Activated CD8-positive, alpha-beta memory T cell treated with anti-CD3 and anti-CD28 coated beads, Interleukin-2, amount 10 ng/mL, durations not matched to agents 7 days and 5 days (primary cell): Measurements from ENCODE around the gene CD81. TPM values are rescaled to one million over a fixed set of nuclear protein-coding genes. Genes with fewer than 3 reads are reported as not detected.

Experiments
- ATAC-seq: fragments of 150-1000 bp; cut with Tn5 transposase; one replicate; pipeline ENCODE4 v1.10.0; 2021; ENCODE audit warnings: moderate library complexity
- CTCF ChIA-PET: fragments of 350-600 bp; sonication (Branson Sonifier 250); formaldehyde crosslinking; loops from one replicate; lab custom pipeline; 2021; ENCODE audit warnings: antibody characterized with exemption; lab: Charles Lee
- DNase-seq: peaks from one replicate; pipeline ENCODE4 v3.0.0-alpha.2; 2020
- H3K27ac Mint-ChIP-seq: one replicate; pipeline ENCODE4 v1.8.0; 2021; ENCODE audit warnings: mild to moderate bottlenecking, mixed read lengths
- H3K27me3 Mint-ChIP-seq: one replicate; pipeline ENCODE4 v1.8.0; 2021; ENCODE audit warnings: mixed read lengths
- H3K36me3 Mint-ChIP-seq: one replicate; pipeline ENCODE4 v1.8.0; 2021; ENCODE audit warnings: mild to moderate bottlenecking, mixed read lengths
- H3K4me1 Mint-ChIP-seq: one replicate; pipeline ENCODE4 v1.8.0; 2021; ENCODE audit warnings: mixed read lengths
- H3K4me3 Mint-ChIP-seq: one replicate; pipeline ENCODE4 v1.8.0; 2021; ENCODE audit warnings: mild to moderate bottlenecking, moderate library complexity, mixed read lengths
- H3K9me3 Mint-ChIP-seq: one replicate; pipeline ENCODE4 v1.8.0; 2022; ENCODE audit warnings: low read depth, mixed read lengths
- total RNA-seq, 2 experiments: library from RNA; stranded (reverse); gene quantifications; one replicate each; pipeline ENCODE4 v1.2.3, GENCODE V29; 2021

CD81 gene
- total RNA-seq, 2 experiments from 2014 or later, result 162 to 192 TPM

DNA sequence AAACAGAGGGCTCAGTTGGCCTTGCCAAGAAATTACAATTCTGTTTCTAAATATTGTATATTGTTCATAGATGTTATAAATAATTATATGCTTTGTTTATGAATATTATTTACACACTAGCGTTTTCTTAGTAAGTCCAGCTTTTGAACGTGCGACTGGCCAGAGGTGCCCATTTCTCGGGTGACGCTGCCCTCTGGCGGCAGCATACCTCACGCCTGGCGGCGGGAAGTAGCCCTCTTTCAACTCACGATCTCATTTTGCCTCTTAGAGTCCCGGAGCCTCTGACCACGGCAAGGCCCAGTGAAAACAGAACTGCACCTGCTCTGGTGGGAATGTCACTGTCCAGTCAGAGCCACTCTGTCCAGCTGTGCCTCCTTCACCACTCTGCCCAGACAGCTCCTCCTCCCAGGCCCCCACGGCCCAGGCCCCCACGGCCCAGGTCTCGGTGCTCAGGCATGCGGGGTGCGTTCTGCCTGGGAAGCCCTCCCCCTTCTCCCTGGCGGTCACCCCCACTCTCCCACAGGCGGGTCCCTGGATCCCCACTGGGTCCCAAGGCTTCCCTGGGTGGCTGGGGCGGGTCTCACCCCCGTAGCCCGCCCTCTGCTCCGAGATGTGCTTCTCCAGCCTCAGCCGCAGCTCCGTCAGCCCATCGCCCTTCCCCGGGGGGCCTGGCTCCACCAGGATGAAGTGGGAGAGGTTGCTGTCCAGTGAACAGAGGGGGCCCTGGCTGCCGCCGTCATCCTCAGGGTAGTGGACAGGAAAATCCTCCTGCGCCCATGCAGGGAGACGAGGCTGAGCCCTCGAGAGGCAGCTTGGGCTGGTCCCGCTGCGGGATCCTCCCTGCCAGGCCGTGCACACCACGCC, 42.8 kb downstream of the CD81 start:
- H3K27ac Mint-ChIP-seq, result no peak overlapping the region

DNA sequence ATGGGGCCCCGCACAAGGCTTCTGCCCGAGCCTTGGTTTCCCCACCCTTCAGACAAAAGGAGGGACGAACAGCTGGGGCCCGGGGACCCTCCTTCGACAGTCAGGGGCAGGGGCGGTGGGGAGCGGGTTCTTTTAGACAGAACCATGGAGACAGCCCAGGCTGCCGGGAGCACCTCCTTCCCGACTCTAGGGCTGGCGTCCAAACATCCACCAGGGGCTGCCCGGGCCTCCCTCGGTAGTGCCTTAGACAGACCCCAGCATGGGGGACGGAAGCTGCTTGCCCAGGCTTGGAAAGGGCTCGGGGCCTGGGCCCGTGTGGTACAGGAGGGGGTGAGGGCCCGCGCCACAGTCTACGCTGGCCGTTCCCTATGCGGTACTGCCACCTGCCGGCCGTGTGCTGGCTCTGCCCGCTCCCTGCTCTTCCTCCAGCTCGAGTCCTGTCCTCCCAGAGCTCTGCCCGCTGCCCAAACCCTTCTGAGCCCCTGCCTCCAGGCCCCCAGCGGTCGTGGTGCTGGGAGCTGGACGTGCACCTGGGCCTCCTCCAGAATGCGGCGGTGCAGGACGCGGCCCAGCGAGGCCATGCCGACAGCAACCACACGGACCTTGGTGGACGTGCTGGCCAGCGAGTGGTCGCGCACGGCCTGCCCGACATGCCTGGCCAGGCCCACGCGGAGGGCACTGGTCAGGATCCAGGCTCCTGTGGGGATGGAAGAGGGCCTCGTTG, 43.6 kb downstream of the CD81 start:
- DNase-seq (peak; percentile 75), ATAC-seq (peak; percentile 93)
- no peaks in the 10 kb centered on the region for H3K36me3 Mint-ChIP-seq
- no peaks in the 10 kb centered on the region for H3K4me1 Mint-ChIP-seq
- no peaks in the 10 kb centered on the region for H3K9me3 Mint-ChIP-seq
- no peaks in the 10 kb centered on the region for H3K27me3 Mint-ChIP-seq
- H3K27ac Mint-ChIP-seq, result no peak overlapping the region
- CTCF ChIA-PET, result interaction anchor here (0.6 to 12.4 kb wide), 49 partner anchors 11 to 510 kb away, joined by 3 to 432 read pairs (median 5); partner anchors contain the start of genes C11orf21, CD81, TSPAN32 and TSSC4
- no peak overlapping the region for H3K4me3 Mint-ChIP-seq

More for the DNA sequence above, 42.8 kb downstream of the CD81 start:
- Mint-ChIP-seq H3K4me1 (no peaks in the 10 kb centered on the region), H3K9me3 (no peaks in the 10 kb centered on the region), H3K27me3 (no peaks in the 10 kb centered on the region), H3K4me3 (no peak overlapping the region), H3K36me3 (no peaks in the 10 kb centered on the region)
- peak; percentile 74 for DNase-seq
- CTCF ChIA-PET, result interaction anchor here (0.7 to 12.4 kb wide), 40 partner anchors 12 to 476 kb away, joined by 3 to 432 read pairs (median 5); partner anchors contain the start of genes C11orf21, CD81, TSPAN32 and TSSC4
- ATAC-seq, result peak; percentile 54

DNA sequence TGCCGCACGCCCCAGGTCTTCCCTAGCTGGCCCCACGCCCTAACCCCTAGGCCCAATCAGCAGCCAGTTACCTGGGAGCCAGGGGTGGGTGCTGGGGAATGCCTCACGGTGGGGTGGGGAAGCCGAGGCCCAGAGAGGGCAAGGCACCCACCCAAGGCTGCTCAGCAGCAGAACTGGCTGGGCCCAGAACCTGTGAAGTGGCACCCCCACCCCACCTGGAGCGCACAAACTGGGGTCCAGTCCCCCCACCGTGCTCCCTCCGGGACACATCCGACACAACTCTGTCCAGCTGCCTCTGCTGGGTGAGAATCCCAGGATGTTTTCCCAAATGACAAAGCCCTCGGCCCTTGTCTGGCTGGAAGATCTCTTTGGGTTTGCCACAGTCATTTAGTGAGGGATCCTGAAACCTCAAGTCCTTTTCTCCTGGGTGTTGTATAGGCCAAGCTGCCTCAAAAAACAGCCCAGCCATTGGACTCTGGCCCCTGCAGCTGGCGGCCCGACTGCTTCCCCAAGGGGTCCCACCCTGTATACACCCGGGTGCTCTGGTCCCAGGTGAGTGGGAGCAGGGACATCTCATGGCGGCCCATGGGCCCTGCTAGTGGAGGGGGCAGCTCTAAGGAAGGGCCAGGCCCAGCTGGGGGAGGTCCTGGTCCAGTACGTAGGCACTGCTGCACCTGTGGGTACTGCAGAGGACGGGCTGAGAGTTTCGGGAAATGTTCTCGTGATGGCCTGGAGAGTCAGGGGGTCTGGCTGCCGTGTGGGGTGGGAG, 44.3 kb downstream of the CD81 start:
- H3K27ac Mint-ChIP-seq, result no peak overlapping the region
- ATAC-seq (no peak), DNase-seq (no peak)
- CTCF ChIA-PET, result interaction anchor here (0.6 to 12.4 kb wide), 43 partner anchors 10 to 509 kb away, joined by 3 to 432 read pairs (median 5); partner anchors contain the start of genes C11orf21, CD81, TSPAN32 and TSSC4
- H3K4me1 Mint-ChIP-seq, result no peaks in the 10 kb centered on the region
- no peak overlapping the region for H3K4me3 Mint-ChIP-seq
- H3K36me3 Mint-ChIP-seq, result no peaks in the 10 kb centered on the region
- H3K27me3 Mint-ChIP-seq, result no peaks in the 10 kb centered on the region
- H3K9me3 Mint-ChIP-seq, result no peaks in the 10 kb centered on the region

DNA sequence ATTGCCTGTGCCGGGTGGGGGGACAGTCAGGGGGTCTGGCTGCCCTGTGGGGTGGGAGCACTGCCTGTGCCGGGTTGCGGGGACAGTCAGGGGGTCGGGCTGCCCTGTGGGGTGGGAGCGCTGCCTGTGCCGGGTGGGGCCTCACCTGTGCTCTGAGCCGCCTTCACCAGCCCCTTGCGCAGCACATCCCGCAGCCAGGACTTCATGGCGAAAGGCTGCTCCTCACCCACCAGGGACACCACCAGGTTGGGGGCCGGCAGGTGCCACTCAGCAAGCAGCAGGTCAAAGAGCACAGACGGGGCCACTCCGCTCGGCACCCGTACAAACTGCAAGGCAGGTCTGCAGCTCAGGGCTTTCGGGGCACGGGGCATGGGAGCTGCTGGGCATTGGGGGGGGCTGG, 44.9 kb downstream of the CD81 start:
- no peaks in the 10 kb centered on the region for H3K9me3 Mint-ChIP-seq
- CTCF ChIA-PET, result interaction anchor here (1.1 to 12.4 kb wide), 14 partner anchors 10 to 470 kb away, joined by 3 to 432 read pairs (median 15); partner anchors contain the start of genes C11orf21, CD81, TSPAN32 and TSSC4
- H3K4me1 Mint-ChIP-seq, result no peaks in the 10 kb centered on the region
- no peak for ATAC-seq
- H3K36me3 Mint-ChIP-seq, result no peaks in the 10 kb centered on the region
- DNase-seq, result no peak
- no peak overlapping the region for H3K27ac Mint-ChIP-seq
- H3K27me3 Mint-ChIP-seq, result no peaks in the 10 kb centered on the region
- no peak overlapping the region for H3K4me3 Mint-ChIP-seq

DNA sequence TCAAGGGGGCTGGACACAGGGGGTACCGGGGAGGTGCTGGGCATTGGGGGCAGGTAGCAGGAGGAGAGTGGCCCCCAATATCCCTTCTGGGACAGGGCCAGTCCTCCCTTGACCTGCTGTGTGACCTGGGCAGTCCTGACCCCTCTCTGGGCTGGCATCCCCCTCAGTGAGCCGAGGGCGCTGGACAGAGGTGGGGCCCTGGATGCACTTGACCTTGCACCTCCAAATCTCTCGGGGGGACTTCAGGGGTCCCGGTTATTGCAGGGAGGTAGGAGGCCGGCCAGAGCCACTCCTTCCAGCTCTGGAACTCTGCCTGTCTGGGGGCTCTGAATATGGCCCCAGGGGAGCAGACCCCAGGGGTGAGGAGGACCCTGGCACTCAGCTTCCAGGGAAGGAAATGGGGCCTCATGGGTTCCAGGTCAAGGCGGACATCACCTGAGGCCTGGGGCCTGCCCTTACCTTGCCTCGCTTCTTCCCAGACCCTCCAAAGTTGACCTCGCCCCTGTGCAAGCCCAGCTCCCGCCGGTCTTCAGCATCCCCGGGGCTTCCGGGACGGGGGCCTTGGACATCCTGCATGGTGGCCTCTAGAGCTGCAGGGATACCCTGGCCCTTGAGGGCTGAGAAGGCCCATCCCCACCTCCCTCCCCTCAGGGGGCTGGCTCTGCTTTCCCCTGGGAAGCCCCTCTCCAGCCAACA, 45.5 kb downstream of the CD81 start:
- Mint-ChIP-seq H3K27me3 (no peaks in the 10 kb centered on the region), H3K4me1 (no peaks in the 10 kb centered on the region), H3K9me3 (no peaks in the 10 kb centered on the region), H3K4me3 (no peak overlapping the region), H3K36me3 (no peaks in the 10 kb centered on the region), H3K27ac (no peak overlapping the region)
- CTCF ChIA-PET, result interaction anchor here (1.5 to 12.4 kb wide), 5 partner anchors 22 to 255 kb away, joined by 5 to 432 read pairs (median 18); partner anchors contain the start of genes C11orf21, TSPAN32 and TSSC4
- DNase-seq (no peak), ATAC-seq (no peak)

DNA sequence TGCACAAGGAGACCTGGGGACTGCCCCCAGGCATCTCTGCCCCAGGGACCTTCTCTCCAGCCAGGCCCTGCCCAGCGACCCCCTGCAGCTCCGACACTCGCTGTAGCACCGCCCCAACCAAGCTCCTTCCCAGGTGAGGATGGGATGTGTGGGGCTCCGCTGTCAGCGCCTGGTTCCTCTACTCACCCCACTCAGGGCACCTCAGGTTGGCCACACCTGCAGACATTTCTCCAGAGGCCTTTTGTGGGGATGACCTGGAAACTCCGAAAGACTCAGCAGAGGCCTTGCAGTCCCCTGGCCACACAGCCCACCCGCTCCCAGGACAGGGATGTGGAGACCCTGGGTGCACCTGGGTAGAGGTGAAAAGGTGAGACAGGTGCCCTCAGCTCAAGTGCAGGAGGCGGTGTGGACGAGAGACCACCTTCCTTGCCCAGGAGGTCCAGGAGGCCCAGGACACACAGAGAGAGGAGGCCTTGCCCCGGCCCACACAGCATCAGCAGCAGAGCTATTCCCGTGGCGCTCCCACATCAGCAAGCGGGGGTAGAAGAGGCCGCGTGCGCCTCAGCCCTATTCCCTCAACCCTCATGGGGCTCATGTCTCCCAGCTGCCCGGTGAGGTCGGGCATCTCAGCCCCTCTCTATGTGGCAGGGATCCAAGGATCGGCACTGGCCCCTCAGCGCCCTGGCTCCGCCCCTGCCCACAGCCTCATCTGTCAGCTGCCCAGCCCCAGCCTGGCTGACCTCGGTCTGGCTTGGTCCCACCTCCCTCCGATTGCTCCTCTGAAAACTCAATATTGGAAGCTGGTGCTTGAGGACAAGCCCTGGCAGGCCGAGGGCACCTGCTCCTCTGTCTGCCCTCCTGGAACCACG, 46.3 kb downstream of the CD81 start:
- no peak overlapping the region for H3K4me3 Mint-ChIP-seq
- CTCF ChIA-PET, result interaction anchor here (0.8 to 12.4 kb wide), 6 partner anchors 19 to 272 kb away, joined by 3 to 432 read pairs (median 4); partner anchors contain the start of genes C11orf21, TSPAN32 and TSSC4
- ATAC-seq (no peak), DNase-seq (no peak)
- H3K36me3 Mint-ChIP-seq, result no peaks in the 10 kb centered on the region
- no peaks in the 10 kb centered on the region for H3K4me1 Mint-ChIP-seq
- no peaks in the 10 kb centered on the region for H3K27me3 Mint-ChIP-seq
- H3K9me3 Mint-ChIP-seq, result no peaks in the 10 kb centered on the region
- H3K27ac Mint-ChIP-seq, result no peak overlapping the region

DNA sequence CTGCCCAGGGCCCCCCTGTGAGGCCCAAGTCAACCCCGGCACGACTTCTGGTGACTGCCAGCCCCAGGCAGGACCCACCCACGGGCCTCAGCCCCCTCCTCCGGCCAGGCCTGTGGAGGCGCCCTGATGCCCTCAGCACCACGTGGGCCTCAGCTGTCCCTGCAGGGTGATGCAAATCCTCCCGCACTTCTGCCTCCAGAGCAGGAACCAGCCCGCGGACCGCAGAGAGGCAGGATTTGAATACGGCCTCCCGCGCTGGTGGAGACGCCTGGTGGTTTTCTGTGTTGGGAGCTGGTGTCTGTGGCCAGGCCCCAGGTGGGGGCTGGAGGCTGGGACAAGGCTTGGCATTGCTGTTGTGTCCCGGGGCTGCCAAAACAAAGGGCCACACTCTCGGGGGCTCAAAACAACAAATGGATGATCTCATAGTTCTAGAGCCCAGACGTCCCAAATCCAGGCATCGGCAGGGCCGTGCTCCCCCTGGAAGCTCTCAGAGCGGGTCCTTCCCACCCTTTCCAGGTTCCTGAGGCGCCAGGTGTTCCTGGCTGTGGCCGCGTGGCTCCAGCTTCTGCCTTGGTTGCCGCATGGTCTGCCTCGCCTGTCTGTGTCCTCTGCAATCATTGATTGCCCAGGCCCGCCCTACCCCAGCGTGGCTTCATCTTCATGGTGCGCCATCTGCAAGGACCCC, 47.8 kb downstream of the CD81 start:
- no peak overlapping the region for H3K4me3 Mint-ChIP-seq
- H3K27me3 Mint-ChIP-seq, result no peaks in the 10 kb centered on the region
- DNase-seq (no peak), ATAC-seq (no peak)
- no peaks in the 10 kb centered on the region for H3K4me1 Mint-ChIP-seq
- no peaks in the 10 kb centered on the region for H3K9me3 Mint-ChIP-seq
- no peaks in the 10 kb centered on the region for H3K36me3 Mint-ChIP-seq
- H3K27ac Mint-ChIP-seq, result no peak overlapping the region
- CTCF ChIA-PET, result interaction anchor here (1.3 to 12.4 kb wide), 3 partner anchors 108 to 230 kb away, joined by 3 to 432 read pairs (median 82); partner anchors contain the start of genes C11orf21 and TSPAN32

DNA sequence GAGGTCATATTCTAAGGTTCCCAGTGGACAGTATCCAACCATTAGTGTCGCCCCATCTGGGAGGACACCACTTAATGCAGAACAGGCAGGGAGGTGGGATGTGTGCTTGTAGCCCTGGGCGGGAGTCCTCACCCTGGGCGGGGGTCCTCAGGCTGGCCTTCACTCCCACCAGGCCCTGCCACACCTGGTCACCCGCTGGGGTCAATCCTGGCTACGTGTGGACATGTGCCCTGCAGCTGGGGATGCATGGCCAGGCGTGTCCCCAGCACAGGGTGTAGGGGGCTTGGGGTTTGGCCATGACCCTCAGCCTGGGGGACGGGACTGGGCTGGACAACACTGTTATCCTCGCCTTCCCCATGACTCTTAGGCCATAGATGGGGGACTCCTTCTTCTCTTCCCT, 48.4 kb downstream of the CD81 start:
- H3K4me1 Mint-ChIP-seq, result no peaks in the 10 kb centered on the region
- H3K27ac Mint-ChIP-seq, result no peak overlapping the region
- no peaks in the 10 kb centered on the region for H3K36me3 Mint-ChIP-seq
- CTCF ChIA-PET, result interaction anchor here (1.3 to 12.4 kb wide), 3 partner anchors 103 to 123 kb away, joined by 4 to 432 read pairs (median 82); partner anchors contain the start of genes C11orf21 and TSPAN32
- DNase-seq, result no peak
- no peak overlapping the region for H3K4me3 Mint-ChIP-seq
- no peaks in the 10 kb centered on the region for H3K27me3 Mint-ChIP-seq
- ATAC-seq, result no peak
- no peaks in the 10 kb centered on the region for H3K9me3 Mint-ChIP-seq

DNA sequence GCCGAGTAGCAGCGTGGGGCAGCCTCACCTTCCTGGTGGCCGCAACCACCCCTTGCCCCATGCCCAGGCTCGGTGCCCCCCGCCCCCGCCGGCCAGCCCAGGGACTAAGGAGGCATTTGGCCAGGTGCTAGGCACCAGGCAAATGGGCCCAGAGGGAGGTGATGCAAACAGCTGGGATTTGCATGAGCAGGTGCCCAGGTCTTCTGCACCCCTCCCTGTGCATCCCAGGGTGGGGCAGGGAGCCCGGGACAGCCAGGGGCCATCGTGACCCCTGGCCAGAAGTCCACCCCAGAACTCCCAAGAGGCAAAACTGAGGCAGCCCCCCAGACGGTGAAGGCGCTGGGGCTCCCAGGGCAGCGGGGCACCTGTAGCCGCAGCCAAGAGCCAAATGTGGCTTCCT, 49.1 kb downstream of the CD81 start:
- Mint-ChIP-seq H3K27me3 (no peaks in the 10 kb centered on the region), H3K9me3 (no peaks in the 10 kb centered on the region), H3K36me3 (no peaks in the 10 kb centered on the region), H3K4me3 (no peak overlapping the region), H3K27ac (no peak overlapping the region), H3K4me1 (no peaks in the 10 kb centered on the region)
- ATAC-seq (no peak), DNase-seq (no peak)
- CTCF ChIA-PET, result interaction anchor here (1.3 to 12.4 kb wide), 3 partner anchors 102 to 123 kb away, joined by 4 to 432 read pairs (median 82); partner anchors contain the start of genes C11orf21 and TSPAN32

DNA sequence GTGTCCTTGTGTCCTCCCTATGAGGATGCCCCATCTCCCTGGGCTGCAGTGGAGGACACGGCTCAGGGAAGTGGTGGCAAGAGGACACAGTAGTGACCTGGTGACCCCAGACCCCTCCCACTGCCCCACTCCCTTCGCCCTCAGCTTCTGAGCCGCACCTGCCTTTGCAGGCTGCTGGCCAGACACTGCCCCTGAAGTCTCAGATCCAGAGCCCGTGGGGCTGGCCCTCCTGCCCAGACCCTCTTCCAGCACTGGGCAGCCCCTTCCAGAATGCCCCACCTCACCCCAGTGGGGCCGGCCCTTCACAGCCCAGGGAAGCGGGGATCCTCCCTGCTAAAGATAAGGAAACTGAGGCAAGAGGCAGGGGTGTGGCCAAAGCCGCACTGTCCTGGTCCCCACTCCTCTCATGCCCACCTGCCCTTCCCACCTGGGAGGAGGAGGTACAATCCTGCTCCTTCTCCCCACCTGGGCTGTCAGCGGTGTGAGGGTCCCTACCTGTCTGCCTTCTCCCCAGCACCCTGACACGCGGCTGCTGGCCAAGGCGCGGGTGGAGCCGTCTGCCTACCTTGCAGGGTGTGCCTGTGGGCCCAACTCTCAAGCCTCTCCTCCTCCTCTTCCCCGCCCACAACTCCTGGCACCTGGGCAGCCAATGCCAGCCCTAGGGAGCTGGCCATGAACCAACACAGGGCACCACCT, 49.9 kb downstream of the CD81 start:
- Mint-ChIP-seq H3K4me1 (no peaks in the 10 kb centered on the region), H3K27me3 (no peaks in the 10 kb centered on the region), H3K4me3 (no peak overlapping the region), H3K36me3 (no peaks in the 10 kb centered on the region), H3K9me3 (no peaks in the 10 kb centered on the region), H3K27ac (no peak overlapping the region)
- ATAC-seq (no peak), DNase-seq (no peak)
- CTCF ChIA-PET, result interaction anchor here (0.9 to 4.1 kb wide), 9 partner anchors 16 to 465 kb away, joined by 3 to 82 read pairs (median 3); partner anchors contain the start of gene CDKN1C
